GM12873 (cell line): ENCODE results near the gene NCKAP5L.

Source experiments
- TF ChIP-seq, protein P1 (sequence below): IDR thresholded peaks from 2 replicates; pipeline ENCODE4 v1.5.1; 2012; ENCODE audit warnings: low read depth, mild to moderate bottlenecking, moderate library complexity, low read length, control low read depth; ENCODE audit not compliant: insufficient read depth; ENCODE audit errors: missing control alignments

Gene NCKAP5L

GRCh38 chr12:49800421-49801140 lies 27.6 kb downstream of the NCKAP5L start:
- TF ChIP-seq, protein P1, sequence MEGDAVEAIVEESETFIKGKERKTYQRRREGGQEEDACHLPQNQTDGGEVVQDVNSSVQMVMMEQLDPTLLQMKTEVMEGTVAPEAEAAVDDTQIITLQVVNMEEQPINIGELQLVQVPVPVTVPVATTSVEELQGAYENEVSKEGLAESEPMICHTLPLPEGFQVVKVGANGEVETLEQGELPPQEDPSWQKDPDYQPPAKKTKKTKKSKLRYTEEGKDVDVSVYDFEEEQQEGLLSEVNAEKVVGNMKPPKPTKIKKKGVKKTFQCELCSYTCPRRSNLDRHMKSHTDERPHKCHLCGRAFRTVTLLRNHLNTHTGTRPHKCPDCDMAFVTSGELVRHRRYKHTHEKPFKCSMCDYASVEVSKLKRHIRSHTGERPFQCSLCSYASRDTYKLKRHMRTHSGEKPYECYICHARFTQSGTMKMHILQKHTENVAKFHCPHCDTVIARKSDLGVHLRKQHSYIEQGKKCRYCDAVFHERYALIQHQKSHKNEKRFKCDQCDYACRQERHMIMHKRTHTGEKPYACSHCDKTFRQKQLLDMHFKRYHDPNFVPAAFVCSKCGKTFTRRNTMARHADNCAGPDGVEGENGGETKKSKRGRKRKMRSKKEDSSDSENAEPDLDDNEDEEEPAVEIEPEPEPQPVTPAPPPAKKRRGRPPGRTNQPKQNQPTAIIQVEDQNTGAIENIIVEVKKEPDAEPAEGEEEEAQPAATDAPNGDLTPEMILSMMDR, result no peak

- TF ChIP-seq, protein P1, result no peak
Measured at GRCh38 chr12:49798934-49799333, 29.3 kb downstream of the NCKAP5L start.

GRCh38 chr12:49798248-49798647 lies 30.0 kb downstream of the NCKAP5L start:
- TF ChIP-seq, protein P1, result no peak

DNA sequence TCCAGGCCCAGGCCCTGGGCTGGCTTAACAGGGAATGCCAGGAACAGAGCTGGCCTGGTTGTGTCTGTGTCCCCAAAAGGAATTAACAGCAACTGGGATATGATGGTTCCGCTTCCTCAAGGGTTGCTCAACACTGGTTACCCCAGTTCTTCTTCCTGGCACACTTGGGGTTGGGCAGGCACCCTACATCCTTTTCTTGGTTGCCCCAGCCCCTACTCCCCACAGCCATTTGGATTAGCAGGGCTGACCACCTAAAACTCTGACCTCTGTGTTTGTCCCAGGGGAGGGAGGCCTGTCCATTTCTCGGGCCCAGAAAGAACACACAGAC lies 30.8 kb downstream of the NCKAP5L start:
- TF ChIP-seq, protein P1, result no peak

- TF ChIP-seq, protein P1, result no peak
Measured at GRCh38 chr12:49796606-49797448, 31.4 kb downstream of the NCKAP5L start.

DNA sequence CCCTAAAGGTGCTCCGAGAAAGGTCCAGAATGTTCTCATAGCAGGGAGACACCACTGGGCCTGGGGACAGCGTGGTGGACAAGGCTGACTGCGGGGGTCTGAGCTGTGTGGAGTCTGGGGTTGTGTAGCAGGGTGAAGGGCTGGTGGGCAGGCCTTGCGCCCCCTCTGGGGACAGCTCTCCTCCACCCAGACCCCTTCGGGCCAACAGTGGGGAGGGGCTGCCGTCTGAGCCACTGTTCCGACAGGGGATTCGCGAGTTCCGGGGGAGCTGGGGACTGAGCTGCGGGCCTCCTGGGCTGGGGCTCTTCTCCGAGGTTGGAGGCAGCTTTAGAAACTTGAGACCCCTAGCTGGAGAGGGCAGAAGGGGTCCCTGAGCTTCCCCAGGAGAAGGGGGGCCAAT lies 32.1 kb downstream of the NCKAP5L start:
- TF ChIP-seq, protein P1, result no peak

GRCh38 chr12:49795654-49796105 lies 32.5 kb downstream of the NCKAP5L start:
- TF ChIP-seq, protein P1, result no peak
